CD4-positive, alpha-beta T cell treated with Interleukin-21 for 1 hour (primary cell): ENCODE measurements around the gene KPNA4.
A peak's percentile ranks its signal among the peaks of the same experiment; 100 is the strongest.

Experiments used
- DNase-seq: peaks from one replicate; pipeline ENCODE4 v3.0.0-alpha.2; 2020

The KPNA4 gene

DNA sequence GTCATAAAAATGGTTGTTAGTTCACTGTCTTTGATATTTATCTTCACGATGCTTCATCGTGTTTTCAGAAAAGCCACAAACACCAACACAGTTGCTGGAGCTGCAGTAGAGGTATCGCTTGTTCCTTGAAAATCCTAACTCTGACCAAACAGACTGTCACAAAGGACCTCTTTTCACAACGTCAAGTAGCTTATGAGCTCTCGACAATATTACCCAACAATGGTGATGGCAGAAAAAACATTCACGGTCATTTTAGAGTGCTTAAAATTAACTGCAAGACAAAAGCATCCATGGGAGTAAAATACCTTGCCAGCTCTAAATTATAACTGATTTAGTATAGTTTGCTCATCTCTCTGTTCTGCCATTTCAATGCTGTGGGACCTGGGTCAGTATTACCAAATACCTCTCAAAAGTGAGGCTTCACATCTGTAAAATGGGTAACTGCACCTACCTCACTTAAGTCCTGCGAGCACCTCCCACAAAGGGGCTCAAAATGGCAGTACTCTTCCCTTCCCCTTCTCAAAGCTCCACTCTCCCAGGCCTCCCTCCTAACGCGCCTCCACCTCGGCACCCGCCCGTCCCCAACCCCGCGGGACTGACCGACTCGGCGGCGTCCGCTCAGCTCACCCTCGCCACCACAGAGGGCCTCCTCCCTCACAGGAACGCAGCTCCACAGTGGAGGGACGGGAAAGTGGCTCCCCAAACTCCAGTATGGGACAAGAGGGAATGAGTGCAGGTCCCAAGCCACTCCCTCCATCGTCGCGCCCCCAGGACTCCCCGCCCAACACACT, 116.3 kb downstream of the KPNA4 start:
- peak; percentile 58 for DNase-seq

DNA sequence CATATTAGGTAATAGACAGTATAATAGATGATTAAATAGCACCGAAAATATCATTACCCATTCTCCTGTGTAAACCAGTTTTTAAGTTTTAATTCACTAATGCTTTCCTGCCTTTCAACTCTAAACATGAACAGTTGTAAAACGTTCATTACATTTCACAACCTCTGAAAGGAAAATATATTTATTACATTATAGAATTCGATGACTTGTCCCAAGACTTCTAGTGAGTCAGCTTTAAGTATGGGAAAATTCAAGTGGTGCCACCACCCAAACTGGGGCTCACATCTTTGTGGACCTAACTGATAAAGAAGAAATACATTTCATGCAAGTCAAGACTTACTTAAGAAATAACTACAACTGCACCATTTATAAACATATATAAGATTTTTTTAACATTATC, 117.8 kb downstream of the KPNA4 start:
- no peak for DNase-seq

DNA sequence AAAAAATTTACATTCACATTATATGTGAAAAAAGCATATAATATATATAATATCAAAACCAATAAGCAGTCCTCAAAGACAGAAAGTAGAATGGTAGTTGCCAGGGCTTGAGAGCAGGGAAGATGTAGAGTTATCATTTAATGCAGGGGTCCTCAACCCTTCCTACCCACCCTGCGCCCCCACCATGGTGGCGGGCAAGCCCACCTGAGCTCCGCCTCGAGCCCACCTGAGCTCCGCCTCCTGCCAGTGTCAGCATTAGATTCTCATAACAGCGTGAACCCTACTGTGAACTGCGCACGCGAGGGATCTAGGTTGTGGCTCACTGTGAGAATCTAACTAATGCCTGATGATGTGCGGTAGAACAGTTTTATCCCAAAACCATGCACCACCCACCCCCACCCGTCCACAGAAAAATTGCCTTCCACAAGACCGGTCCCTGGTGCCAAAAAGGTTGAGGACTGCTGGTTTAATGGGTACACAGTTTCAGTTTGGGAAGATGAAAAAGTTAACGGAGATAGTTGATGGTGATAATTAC, 118.8 kb downstream of the KPNA4 start:
- DNase-seq = no peak

DNA sequence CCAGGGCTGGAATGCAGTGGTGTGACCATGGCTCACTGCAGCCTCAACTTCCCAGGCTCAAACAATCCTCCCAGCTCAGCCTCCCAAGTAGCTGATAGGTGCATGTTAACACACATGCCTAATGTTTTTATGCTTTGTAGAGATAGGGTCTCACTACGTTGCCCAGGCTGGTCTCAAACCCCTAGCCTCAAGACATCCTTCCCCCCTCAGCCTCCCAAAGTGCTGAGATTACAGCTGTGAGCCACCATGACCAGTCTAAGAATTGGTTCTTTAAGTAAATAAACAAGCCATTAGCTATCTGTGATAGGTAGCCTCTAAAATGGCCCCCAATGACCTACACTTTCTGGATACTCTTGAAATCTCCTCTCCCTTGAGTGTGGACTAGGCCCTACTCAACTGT, 119.5 kb downstream of the KPNA4 start:
- DNase-seq = no peak
